Measurements from ENCODE around the gene IGFL1.
"Not testable (repeated sequence)": the region's sequence is repeated elsewhere in the genome, so short reads cannot be mapped to it uniquely, and the experiment has no call there.

The IGFL1 gene

DNA sequence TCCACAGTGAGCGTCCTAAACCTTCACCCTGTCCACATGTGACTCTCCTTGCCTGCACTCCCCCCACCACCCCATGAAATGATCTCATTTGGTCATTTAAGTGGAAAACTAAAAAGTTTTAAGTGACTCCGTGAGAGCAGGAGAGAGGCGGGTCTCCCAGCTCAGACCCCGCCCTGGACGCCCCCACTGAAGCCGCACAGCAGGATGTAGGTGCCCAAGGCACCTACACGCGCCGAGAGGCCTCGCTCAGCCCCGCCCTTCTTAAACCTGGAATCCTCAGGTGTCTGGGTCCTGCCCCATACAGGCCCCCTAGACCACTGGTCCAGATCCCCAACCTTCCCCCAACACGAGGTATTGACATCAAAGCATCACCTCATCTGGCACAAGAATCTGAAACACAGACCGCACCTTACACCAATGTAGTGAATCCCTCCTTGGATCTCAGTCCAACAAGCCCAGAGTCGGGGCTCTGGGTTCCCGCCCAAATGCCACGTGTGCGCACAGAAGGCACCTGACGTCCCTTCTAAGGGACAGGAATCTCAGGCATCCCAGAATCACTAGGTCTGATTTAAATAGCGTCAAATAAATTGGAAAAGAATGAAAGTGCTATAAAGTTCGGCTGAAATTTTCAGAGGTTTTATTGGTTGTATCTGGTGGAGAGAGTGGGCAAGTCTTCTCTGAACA is 3.5 kb downstream of the IGFL1 start:
- Histone ChIP-seq H2BK5ac (ENCODE audit: low read length) (peak overlapping the region; percentile 5), H2BK12ac (ENCODE audit: low read length) (no peak overlapping the region), H3K4ac (ENCODE audit: low read length) (no peak overlapping the region), H3K27me3 (ENCODE audit: control insufficient read depth in 3 of 3, insufficient read depth in 3 of 3, low read depth in 1 of 3, low read length in 3 of 3) (peaks cover 0 to 46% (median 2%) of the 10 kb centered on the region in 3 experiments), H2AFZ (ENCODE audit: low read length) (no peak overlapping the region), H4K91ac (ENCODE audit: low read depth, low read length, poor library complexity) (no peak overlapping the region), H3K4me1 (ENCODE audit: control insufficient read depth in 2 of 2, insufficient read depth in 1 of 2, low read depth in 1 of 2, low read length in 2 of 2) (peaks cover 0 to 1% of the 10 kb centered on the region in 2 donors), H3K4me2 (ENCODE audit: insufficient read depth, low read length, poor library complexity, severe bottlenecking) (no peak overlapping the region), H3K9ac (ENCODE audit: low read depth, low read length, poor library complexity) (no peak overlapping the region), H2BK15ac (ENCODE audit: low read length) (peak overlapping the region; percentile 69), H3K27ac (replicated peaks; ENCODE audit: low read length) (no peak overlapping the region), H3K23ac (ENCODE audit: low read depth, low read length, poor library complexity) (peak overlapping the region; percentile 34), H3K36me3 (replicated peaks in 1 of 2; ENCODE audit: control insufficient read depth in 2 of 2, insufficient read depth in 2 of 2, low read length in 2 of 2) (no peaks in the 10 kb centered on the region), H2AK5ac (ENCODE audit: low read depth, low read length) (peak overlapping the region; percentile 76), H3K4me3 (ENCODE audit: low read length in 2 of 2) (no peak overlapping the region), H2BK120ac (ENCODE audit: low read depth, low read length) (peak overlapping the region; percentile 56), H3K18ac (ENCODE audit: low read length) (peak overlapping the region; percentile 20), H3K9me3 (replicated peaks in 1 of 2; ENCODE audit: control insufficient read depth in 2 of 2, insufficient read depth in 1 of 2, low read depth in 1 of 2, low read length in 2 of 2) (no peaks in the 10 kb centered on the region), H3K79me1 (ENCODE audit: low read depth, low read length) (no peaks in the 10 kb centered on the region), H4K8ac (ENCODE audit: low read depth, low read length) (no peak overlapping the region), H3K14ac (ENCODE audit: low read length) (no peak overlapping the region)
- DNase-seq (ENCODE audit: low spot score): no peak
- no CpG with 5 or more reads among the region's 20 CpGs for WGBS, 2 donors (ENCODE audit: extremely low coverage in 2 of 2, insufficient read length in 2 of 2, insufficient replicate concordance in 1 of 2)

- not testable (repeated sequence) for H3K9ac ChIP-seq (ENCODE audit: low read depth, low read length, poor library complexity); H3K23ac ChIP-seq (ENCODE audit: low read depth, low read length, poor library complexity); H3K14ac ChIP-seq (ENCODE audit: low read length); H2AFZ ChIP-seq (ENCODE audit: low read length); H2BK15ac ChIP-seq (ENCODE audit: low read length); H3K9me3 ChIP-seq (replicated peaks in 1 of 2; ENCODE audit: control insufficient read depth in 2 of 2, insufficient read depth in 1 of 2, low read depth in 1 of 2, low read length in 2 of 2); H4K91ac ChIP-seq (ENCODE audit: low read depth, low read length, poor library complexity); H3K4me3 ChIP-seq (ENCODE audit: low read length in 2 of 2); H2BK12ac ChIP-seq (ENCODE audit: low read length); H2BK120ac ChIP-seq (ENCODE audit: low read depth, low read length); H3K4me1 ChIP-seq (ENCODE audit: control insufficient read depth in 2 of 2, insufficient read depth in 1 of 2, low read depth in 1 of 2, low read length in 2 of 2); H3K36me3 ChIP-seq (replicated peaks in 1 of 2; ENCODE audit: control insufficient read depth in 2 of 2, insufficient read depth in 2 of 2, low read length in 2 of 2); H3K4me2 ChIP-seq (ENCODE audit: insufficient read depth, low read length, poor library complexity, severe bottlenecking); H3K18ac ChIP-seq (ENCODE audit: low read length); H3K4ac ChIP-seq (ENCODE audit: low read length); H2AK5ac ChIP-seq (ENCODE audit: low read depth, low read length); H4K8ac ChIP-seq (ENCODE audit: low read depth, low read length); H3K79me1 ChIP-seq (ENCODE audit: low read depth, low read length); H2BK5ac ChIP-seq (ENCODE audit: low read length); H3K27ac ChIP-seq (replicated peaks; ENCODE audit: low read length); DNase-seq (ENCODE audit: low spot score)
- peaks cover 0 to 38% (median 2%) of the 10 kb centered on the region in 3 experiments for H3K27me3 ChIP-seq (ENCODE audit: control insufficient read depth in 3 of 3, insufficient read depth in 3 of 3, low read depth in 1 of 3, low read length in 3 of 3)
- no CpG with 5 or more reads among the region's 4 CpGs for WGBS, 2 donors (ENCODE audit: extremely low coverage in 2 of 2, insufficient read length in 2 of 2, insufficient replicate concordance in 1 of 2)
Observed at GRCh38 chr19:46233871-46234270, 4.3 kb downstream of the IGFL1 start.

GRCh38 chr19:46238141-46238540 is 8.6 kb downstream of the IGFL1 start:
- H3K27ac ChIP-seq (replicated peaks; ENCODE audit: low read length); H4K91ac ChIP-seq (ENCODE audit: low read depth, low read length, poor library complexity); H3K4me2 ChIP-seq (ENCODE audit: insufficient read depth, low read length, poor library complexity, severe bottlenecking); DNase-seq (ENCODE audit: low spot score); H3K18ac ChIP-seq (ENCODE audit: low read length); H3K14ac ChIP-seq (ENCODE audit: low read length); H3K36me3 ChIP-seq (replicated peaks in 1 of 2; ENCODE audit: control insufficient read depth in 2 of 2, insufficient read depth in 2 of 2, low read length in 2 of 2); H2AFZ ChIP-seq (ENCODE audit: low read length); H3K4ac ChIP-seq (ENCODE audit: low read length); H2BK5ac ChIP-seq (ENCODE audit: low read length); H2BK15ac ChIP-seq (ENCODE audit: low read length); H3K79me1 ChIP-seq (ENCODE audit: low read depth, low read length); H4K8ac ChIP-seq (ENCODE audit: low read depth, low read length); H3K23ac ChIP-seq (ENCODE audit: low read depth, low read length, poor library complexity); H3K4me1 ChIP-seq (ENCODE audit: control insufficient read depth in 2 of 2, insufficient read depth in 1 of 2, low read depth in 1 of 2, low read length in 2 of 2); H2BK120ac ChIP-seq (ENCODE audit: low read depth, low read length); H3K9ac ChIP-seq (ENCODE audit: low read depth, low read length, poor library complexity); H2AK5ac ChIP-seq (ENCODE audit: low read depth, low read length); H3K9me3 ChIP-seq (replicated peaks in 1 of 2; ENCODE audit: control insufficient read depth in 2 of 2, insufficient read depth in 1 of 2, low read depth in 1 of 2, low read length in 2 of 2); H2BK12ac ChIP-seq (ENCODE audit: low read length); H3K4me3 ChIP-seq (ENCODE audit: low read length in 2 of 2): not testable (repeated sequence)
- peaks cover 0 to 18% (median 0%) of the 10 kb centered on the region in 3 experiments for H3K27me3 ChIP-seq (ENCODE audit: control insufficient read depth in 3 of 3, insufficient read depth in 3 of 3, low read depth in 1 of 3, low read length in 3 of 3)
- no CpG with 5 or more reads among the region's 2 CpGs for whole genome bisulfite sequencing, 2 donors (ENCODE audit: extremely low coverage in 2 of 2, insufficient read length in 2 of 2, insufficient replicate concordance in 1 of 2)

GRCh38 chr19:46239193-46240024 is 9.9 kb downstream of the IGFL1 start:
- Histone ChIP-seq H2BK12ac (ENCODE audit: low read length) (no peak overlapping the region), H3K4me2 (ENCODE audit: insufficient read depth, low read length, poor library complexity, severe bottlenecking) (no peak overlapping the region), H4K8ac (ENCODE audit: low read depth, low read length) (no peak overlapping the region), H3K4me1 (ENCODE audit: control insufficient read depth in 2 of 2, insufficient read depth in 1 of 2, low read depth in 1 of 2, low read length in 2 of 2) (no peaks in the 10 kb centered on the region), H3K4me3 (ENCODE audit: low read length in 2 of 2) (no peak overlapping the region), H3K79me1 (ENCODE audit: low read depth, low read length) (no peaks in the 10 kb centered on the region), H4K91ac (ENCODE audit: low read depth, low read length, poor library complexity) (no peak overlapping the region), H3K23ac (ENCODE audit: low read depth, low read length, poor library complexity) (no peak overlapping the region), H3K36me3 (replicated peaks in 1 of 2; ENCODE audit: control insufficient read depth in 2 of 2, insufficient read depth in 2 of 2, low read length in 2 of 2) (no peaks in the 10 kb centered on the region), H3K27me3 (ENCODE audit: control insufficient read depth in 3 of 3, insufficient read depth in 3 of 3, low read depth in 1 of 3, low read length in 3 of 3) (peaks cover 0 to 16% (median 0%) of the 10 kb centered on the region in 3 experiments), H3K27ac (replicated peaks; ENCODE audit: low read length) (no peak overlapping the region), H2BK120ac (ENCODE audit: low read depth, low read length) (no peak overlapping the region), H2BK5ac (ENCODE audit: low read length) (no peak overlapping the region), H2AK5ac (ENCODE audit: low read depth, low read length) (no peak overlapping the region), H3K18ac (ENCODE audit: low read length) (no peak overlapping the region), H3K9me3 (replicated peaks in 1 of 2; ENCODE audit: control insufficient read depth in 2 of 2, insufficient read depth in 1 of 2, low read depth in 1 of 2, low read length in 2 of 2) (no peaks in the 10 kb centered on the region), H2AFZ (ENCODE audit: low read length) (no peak overlapping the region), H3K4ac (ENCODE audit: low read length) (no peak overlapping the region), H2BK15ac (ENCODE audit: low read length) (no peak overlapping the region), H3K9ac (ENCODE audit: low read depth, low read length, poor library complexity) (no peak overlapping the region), H3K14ac (ENCODE audit: low read length) (no peak overlapping the region)
- DNase-seq (ENCODE audit: low spot score): no peak
- WGBS, 2 donors (ENCODE audit: extremely low coverage in 2 of 2, insufficient read length in 2 of 2, insufficient replicate concordance in 1 of 2): no CpG with 5 or more reads among the region's 6 CpGs

Measured in neuronal stem cell (in vitro differentiated cells).